Measurements from ENCODE around the gene PCDHGA10. TPM values are rescaled to one million over a fixed set of nuclear protein-coding genes. Genes with fewer than 3 reads are reported as not detected.
"Not testable (repeated sequence)": the region's sequence is repeated elsewhere in the genome, so short reads cannot be mapped to it uniquely, and the experiment has no call there.

The PCDHGA10 gene
- total RNA-seq, 2 donors from 2014 or later = 5.7 to 6.6 TPM

DNA sequence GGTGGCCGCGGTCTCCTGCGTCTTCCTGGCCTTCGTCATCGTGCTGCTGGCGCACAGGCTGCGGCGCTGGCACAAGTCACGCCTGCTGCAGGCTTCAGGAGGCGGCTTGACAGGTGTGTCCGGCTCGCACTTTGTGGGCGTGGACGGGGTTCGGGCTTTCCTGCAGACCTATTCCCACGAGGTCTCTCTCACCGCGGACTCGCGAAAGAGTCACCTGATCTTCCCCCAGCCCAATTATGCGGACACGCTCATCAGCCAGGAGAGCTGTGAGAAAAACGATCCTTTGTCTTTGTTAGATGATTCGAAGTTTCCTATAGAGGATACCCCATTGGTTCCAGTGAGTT, 2.5 kb downstream of the PCDHGA10 start:
- DNase-seq (ENCODE audit: low spot score) = peak; percentile 72
- intact Hi-C loops (cut with DNase I) = loop anchor here (10.0 kb wide), 2 partner anchors 140 to 150 kb away; no protein-coding TSS in a partner anchor

DNA sequence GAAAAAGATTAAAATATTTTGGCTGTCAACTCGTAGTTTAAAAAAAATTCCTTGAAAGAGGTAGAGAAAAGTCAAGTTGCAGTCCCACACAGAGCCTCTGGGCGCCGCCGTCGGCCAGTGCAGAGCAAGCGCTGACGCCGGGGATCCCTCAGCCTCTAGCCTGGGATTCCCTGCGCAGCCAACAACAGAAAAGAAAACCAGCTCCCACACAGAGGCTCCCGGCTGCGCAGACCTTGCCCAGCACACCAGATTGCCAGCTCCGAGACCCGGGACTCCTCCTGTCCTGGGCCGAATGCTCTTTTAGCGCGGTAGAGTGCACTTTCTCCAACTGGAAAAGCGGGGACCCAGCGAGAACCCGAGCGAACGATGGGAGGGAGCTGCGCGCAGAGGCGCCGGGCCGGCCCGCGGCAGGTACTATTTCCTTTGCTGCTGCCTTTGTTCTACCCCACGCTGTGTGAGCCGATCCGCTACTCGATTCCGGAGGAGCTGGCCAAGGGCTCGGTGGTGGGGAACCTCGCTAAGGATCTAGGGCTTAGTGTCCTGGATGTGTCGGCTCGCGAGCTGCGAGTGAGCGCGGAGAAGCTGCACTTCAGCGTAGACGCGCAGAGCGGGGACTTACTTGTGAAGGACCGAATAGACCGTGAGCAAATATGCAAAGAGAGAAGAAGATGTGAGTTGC, 4.8 kb downstream of the PCDHGA10 start, which contains the start of gene PCDHGB7:
TSS of gene PCDHGB7 (plus strand) at position 184 of the 679 bp plus-strand sequence. CDS start at position 367, 183 bp downstream.
- intact Hi-C loops (cut with DNase I) = loop anchor here (10.0 kb wide), 2 partner anchors 137 to 147 kb away; no protein-coding TSS in a partner anchor
- peak; percentile 90 for DNase-seq (ENCODE audit: low spot score)

DNA sequence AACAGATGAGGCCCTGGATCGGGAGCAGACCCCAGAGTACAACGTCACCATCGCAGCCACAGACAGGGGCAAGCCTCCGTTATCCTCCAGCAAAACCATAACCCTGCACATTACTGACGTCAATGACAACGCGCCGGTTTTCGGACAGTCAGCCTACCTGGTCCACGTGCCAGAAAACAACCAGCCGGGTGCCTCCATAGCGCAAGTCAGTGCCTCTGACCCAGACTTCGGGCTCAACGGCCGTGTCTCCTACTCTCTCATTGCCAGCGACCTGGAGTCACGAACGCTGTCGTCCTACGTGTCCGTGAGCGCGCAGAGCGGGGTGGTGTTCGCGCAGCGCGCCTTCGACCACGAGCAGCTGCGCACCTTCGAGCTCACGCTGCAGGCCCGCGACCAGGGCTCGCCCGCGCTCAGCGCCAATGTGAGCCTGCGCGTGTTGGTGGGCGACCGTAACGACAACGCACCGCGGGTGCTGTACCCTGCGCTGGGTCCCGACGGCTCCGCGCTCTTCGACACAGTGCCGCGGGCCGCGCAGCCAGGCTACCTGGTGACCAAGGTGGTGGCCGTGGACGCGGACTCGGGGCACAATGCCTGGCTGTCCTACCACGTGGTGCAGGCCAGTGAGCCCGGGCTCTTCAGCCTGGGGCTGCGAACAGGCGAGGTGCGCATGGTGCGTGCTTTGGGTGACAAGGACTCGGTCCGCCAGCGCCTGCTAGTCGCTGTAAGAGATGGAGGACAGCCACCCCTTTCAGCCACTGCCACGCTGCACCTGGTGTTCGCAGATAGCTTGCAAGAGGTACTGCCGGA, 6.5 kb downstream of the PCDHGA10 start:
- no peak for DNase-seq (ENCODE audit: low spot score)

DNA sequence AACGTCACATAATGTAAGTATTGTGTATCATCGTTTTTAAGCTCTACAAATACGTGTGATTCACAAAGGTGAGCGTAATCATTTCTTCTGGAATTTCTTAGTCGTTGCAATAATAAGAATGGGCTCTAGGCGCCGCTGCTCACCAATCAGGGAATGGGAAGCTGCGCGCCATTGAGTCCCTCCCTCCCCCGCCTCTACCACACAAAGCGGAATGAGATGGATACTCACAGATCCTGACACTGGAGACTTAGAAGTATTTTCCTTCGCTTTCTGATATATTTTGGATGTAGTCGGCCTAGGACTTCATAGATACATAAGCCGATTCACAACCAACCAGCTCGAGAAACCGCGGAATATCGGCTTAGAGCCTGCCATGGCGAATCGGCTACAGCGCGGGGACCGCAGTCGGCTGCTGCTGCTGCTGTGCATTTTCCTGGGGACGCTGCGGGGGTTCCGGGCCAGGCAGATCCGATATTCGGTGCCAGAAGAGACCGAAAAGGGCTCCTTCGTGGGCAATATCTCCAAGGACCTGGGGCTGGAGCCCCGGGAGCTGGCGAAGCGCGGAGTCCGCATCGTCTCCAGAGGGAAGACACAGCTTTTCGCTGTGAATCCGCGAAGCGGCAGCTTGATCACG, 8.2 kb downstream of the PCDHGA10 start, which contains the start of gene PCDHGA11:
TSS of gene PCDHGA11 (plus strand) at position 197 of the 634 bp plus-strand sequence. CDS start at position 374, 177 bp downstream.
- intact Hi-C loops (cut with DNase I) = loop anchor here in 1 of 2 donors (10.0 kb wide), 1 partner anchor 104 kb away; no protein-coding TSS in a partner anchor
- peak; percentile 80 for DNase-seq (ENCODE audit: low spot score)

More for the DNA sequence above, 6.5 kb downstream of the PCDHGA10 start:
- intact Hi-C loops (cut with DNase I) = loop anchor here (10.0 kb wide), 2 partner anchors 136 to 146 kb away; no protein-coding TSS in a partner anchor

DNA sequence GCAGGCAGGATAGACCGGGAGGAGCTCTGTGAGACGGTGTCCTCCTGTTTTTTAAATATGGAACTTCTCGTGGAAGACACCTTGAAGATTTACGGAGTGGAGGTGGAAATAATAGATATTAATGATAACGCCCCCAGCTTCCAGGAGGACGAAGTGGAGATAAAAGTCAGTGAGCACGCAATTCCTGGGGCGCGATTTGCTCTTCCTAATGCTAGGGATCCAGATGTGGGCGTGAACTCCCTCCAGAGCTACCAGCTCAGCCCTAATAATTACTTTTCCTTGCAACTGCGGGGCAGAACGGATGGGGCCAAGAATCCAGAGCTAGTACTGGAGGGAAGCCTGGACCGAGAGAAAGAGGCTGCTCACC, 8.7 kb downstream of the PCDHGA10 start:
- intact Hi-C loops (cut with DNase I) = loop anchor here in 1 of 2 donors (10.0 kb wide), 1 partner anchor 103 kb away; no protein-coding TSS in a partner anchor
- no peak for DNase-seq (ENCODE audit: low spot score)

DNA sequence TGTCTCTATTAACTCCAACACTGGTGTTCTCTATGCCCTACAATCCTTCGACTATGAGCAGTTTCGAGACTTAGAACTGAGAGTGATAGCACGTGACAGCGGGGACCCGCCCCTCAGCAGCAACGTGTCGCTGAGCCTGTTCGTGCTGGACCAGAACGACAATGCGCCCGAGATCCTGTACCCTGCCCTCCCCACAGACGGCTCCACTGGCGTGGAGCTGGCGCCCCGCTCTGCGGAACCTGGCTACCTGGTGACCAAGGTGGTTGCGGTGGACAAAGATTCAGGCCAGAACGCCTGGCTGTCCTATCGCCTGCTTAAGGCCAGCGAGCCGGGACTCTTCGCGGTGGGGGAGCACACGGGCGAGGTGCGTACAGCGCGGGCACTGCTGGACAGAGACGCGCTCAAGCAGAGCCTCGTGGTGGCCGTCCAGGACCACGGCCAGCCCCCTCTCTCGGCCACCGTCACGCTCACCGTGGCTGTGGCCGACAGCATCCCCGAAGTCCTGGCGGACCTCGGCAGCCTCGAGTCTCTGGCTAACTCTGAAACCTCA, 10.0 kb downstream of the PCDHGA10 start:
- intact Hi-C loops (cut with DNase I) = loop anchor here in 1 of 2 donors (10.0 kb wide), 1 partner anchor 102 kb away; no protein-coding TSS in a partner anchor
- DNase-seq (ENCODE audit: low spot score) = no peak

DNA sequence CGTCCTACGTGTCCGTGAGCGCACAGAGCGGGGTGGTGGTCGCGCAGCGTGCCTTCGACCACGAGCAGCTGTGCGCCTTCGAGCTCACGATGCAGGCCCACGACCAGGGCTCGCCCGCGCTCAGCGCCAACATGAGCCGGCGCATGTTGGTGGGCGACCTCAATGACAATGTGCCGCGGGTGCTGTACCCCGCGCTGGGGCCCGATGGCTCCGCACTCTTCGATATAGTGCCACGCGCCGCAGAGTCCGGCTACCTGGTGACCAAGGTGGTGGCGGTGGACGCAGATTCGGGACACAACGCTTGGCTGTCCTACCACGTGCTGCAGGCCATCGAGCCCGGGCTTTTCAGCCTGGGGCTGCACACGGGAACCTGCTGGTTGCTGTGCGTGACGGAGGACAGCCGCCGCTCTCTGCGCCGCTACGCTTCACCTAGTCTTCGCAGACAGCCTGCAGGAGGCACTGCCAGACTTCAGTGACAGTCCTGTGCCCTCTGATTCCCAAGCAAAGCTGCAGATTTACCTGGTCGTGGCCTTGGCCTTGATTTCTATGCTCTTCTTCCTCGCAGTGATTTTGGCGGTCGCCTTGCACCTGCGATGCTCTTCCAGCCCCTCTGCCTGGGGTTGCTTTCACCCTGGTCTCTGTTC, 15.1 kb downstream of the PCDHGA10 start:
- DNase-seq (ENCODE audit: low spot score) = no peak
- intact Hi-C loops (cut with DNase I) = loop anchor here in 1 of 2 donors (10.0 kb wide), 1 partner anchor 97 kb away; no protein-coding TSS in a partner anchor

DNA sequence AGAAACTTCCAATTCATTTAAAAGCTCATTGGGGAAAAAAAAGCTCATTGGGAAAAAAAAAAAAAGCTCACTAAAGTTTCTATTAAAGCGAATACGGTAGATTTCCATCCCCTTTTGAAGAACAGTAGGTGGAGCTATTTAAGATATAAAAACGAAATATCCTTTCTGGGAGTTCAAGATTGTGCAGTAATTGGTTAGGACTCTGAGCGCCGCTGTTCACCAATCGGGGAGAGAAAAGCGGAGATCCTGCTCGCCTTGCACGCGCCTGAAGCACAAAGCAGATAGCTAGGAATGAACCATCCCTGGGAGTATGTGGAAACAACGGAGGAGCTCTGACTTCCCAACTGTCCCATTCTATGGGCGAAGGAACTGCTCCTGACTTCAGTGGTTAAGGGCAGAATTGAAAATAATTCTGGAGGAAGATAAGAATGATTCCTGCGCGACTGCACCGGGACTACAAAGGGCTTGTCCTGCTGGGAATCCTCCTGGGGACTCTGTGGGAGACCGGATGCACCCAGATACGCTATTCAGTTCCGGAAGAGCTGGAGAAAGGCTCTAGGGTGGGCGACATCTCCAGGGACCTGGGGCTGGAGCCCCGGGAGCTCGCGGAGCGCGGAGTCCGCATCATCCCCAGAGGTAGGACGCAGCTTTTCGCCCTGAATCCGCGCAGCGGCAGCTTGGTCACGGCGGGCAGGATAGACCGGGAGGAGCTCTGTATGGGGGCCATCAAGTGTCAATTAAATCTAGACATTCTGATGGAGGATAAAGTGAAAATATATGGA, 17.7 kb downstream of the PCDHGA10 start, which contains the start of gene PCDHGA12:
TSS of gene PCDHGA12 (plus strand) at position 176 of the 782 bp plus-strand sequence. CDS start at position 429, 253 bp downstream.
- no peak for DNase-seq (ENCODE audit: low spot score)
- intact Hi-C loops (cut with DNase I) = no loop called here

DNA sequence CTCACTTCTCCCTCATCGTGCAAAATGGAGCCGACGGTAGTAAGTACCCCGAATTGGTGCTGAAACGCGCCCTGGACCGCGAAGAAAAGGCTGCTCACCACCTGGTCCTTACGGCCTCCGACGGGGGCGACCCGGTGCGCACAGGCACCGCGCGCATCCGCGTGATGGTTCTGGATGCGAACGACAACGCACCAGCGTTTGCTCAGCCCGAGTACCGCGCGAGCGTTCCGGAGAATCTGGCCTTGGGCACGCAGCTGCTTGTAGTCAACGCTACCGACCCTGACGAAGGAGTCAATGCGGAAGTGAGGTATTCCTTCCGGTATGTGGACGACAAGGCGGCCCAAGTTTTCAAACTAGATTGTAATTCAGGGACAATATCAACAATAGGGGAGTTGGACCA, 18.5 kb downstream of the PCDHGA10 start:
- intact Hi-C loops (cut with DNase I) = no loop called here
- DNase-seq (ENCODE audit: low spot score) = no peak

DNA sequence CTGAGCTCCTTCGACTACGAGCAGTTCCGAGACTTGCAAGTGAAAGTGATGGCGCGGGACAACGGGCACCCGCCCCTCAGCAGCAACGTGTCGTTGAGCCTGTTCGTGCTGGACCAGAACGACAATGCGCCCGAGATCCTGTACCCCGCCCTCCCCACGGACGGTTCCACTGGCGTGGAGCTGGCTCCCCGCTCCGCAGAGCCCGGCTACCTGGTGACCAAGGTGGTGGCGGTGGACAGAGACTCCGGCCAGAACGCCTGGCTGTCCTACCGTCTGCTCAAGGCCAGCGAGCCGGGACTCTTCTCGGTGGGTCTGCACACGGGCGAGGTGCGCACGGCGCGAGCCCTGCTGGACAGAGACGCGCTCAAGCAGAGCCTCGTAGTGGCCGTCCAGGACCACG, 19.5 kb downstream of the PCDHGA10 start:
- DNase-seq (ENCODE audit: low spot score); intact Hi-C loops (cut with DNase I): not testable (repeated sequence)

DNA sequence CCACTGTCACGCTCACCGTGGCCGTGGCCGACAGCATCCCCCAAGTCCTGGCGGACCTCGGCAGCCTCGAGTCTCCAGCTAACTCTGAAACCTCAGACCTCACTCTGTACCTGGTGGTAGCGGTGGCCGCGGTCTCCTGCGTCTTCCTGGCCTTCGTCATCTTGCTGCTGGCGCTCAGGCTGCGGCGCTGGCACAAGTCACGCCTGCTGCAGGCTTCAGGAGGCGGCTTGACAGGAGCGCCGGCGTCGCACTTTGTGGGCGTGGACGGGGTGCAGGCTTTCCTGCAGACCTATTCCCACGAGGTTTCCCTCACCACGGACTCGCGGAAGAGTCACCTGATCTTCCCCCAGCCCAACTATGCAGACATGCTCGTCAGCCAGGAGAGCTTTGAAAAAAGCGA, 19.9 kb downstream of the PCDHGA10 start:
- intact Hi-C loops (cut with DNase I) = not testable (repeated sequence)

DNA sequence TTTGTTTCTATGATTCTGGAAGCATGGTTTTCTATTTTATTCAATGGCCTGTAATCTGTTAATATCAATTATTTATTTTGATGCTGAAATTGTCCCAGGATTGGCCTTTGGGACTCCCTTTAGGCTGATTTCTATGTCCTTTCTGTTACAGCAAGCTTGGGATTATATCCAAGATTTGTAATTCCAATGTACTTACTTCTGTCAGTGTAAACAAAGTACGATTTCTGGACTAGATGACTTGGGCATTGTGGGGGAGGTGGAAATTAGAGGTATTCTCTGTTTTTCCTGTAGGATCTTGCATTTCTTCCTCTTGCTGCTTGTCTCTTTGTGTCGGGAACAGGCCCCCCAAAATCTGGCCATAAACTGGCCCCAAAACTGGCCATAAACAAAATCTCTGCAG, 21.2 kb downstream of the PCDHGA10 start:
- intact Hi-C loops (cut with DNase I) = no loop called here
- DNase-seq (ENCODE audit: low spot score) = no peak

More for the DNA sequence above, 19.9 kb downstream of the PCDHGA10 start:
- DNase-seq (ENCODE audit: low spot score) = not testable (repeated sequence)

DNA sequence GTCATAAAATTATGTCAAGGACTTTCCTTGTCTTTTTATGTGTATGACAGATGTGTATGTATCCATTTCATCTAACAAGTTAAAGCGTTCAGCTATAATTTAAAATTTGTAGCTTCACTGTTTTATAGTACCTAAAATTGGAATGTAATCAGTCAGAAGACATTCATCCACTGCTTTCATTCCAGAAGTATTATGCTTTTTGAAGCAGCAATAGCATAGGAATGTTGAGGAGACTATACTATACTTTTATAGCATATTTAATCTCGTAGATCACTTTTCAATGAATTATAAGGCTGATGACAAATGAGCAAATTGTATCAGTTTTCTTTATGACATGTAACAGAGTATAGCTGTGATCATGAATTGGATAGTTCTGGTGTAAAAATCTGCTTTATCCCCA, 24.4 kb downstream of the PCDHGA10 start:
- DNase-seq (ENCODE audit: low spot score) = no peak
- intact Hi-C loops (cut with DNase I) = no loop called here

DNA sequence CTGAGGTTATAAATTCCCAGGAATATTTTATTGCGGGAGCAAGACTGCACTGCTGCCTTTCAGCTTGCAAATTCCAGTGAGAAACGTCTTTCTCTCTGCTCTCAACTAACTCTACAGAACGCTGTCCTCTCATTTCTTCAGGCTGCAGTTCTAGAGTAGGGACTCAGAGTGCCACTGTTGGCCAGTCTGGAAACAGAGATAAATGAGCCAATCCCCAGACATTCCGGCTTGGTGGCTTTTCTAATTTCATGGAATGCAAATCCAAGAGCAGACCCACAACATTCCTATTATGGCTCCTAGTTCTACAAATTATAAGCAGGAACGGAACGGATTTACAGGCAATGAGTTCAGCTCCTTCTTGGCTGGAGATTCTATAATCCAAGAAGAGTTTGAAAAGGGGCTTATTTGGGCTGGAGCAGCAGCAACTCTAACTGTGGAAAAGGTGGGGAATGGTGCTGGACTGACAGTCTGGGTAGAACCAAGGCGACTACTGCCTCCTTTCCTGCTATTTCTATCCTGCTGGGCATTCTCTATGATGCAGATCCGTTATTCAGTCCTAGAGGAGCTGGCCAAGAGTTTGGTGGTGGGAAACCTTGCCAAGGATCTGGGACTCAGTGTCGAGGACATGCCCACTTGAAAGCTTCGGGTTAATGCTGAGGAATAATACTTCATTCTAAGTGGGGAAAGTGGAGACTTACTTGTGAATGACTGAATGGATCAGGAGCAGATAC, 26.8 kb downstream of the PCDHGA10 start:
- no peak for DNase-seq (ENCODE audit: low spot score)
- intact Hi-C loops (cut with DNase I) = no loop called here

DNA sequence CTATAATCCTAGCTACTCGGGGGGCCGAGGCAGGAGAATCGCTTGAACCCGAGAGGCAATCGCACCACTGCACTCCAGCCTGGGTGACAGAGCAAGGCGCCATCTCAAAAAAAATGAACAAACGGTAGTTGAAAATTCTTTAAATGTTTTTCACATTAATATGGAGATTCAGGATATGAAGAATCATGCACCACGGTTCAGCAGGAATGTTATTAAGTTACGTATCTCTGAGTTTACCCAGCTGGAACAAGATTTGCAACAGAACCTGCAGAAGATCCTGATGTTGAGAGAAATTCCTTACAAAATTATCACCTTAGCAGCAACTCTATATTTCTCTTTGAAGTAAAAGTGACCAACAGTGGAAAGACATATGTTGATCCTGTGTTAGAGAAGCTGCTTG, 27.6 kb downstream of the PCDHGA10 start:
- DNase-seq (ENCODE audit: low spot score) = no peak
- intact Hi-C loops (cut with DNase I) = no loop called here

DNA sequence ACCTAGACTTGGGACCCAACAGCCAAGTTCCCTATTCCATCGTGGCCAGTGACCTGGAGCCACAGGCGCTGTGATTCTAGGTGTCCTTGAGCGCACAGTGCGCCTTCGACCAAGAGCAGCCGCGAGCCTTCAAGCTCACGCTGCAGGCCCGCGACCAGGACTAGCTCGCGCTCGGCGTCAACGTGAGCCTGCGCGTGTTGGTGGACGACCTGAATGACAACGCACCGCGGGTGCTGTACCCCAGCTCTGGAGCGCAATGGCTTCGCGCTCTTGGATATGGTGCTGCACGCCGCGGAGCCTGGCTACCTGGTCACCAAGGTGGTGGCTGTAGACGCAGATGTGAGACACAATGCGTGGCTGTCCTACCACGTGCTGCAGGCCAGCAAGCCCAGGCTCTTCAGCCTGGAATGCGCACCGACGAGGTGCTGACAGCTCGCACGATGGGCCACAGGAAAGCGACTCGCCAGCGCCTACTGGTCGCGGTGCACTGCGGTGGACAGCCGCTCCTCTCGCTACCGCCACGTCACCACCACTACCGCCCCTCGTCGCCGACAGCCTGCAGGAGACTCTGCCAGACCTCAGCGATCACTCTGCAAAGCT, 28.9 kb downstream of the PCDHGA10 start:
- intact Hi-C loops (cut with DNase I) = no loop called here

DNA sequence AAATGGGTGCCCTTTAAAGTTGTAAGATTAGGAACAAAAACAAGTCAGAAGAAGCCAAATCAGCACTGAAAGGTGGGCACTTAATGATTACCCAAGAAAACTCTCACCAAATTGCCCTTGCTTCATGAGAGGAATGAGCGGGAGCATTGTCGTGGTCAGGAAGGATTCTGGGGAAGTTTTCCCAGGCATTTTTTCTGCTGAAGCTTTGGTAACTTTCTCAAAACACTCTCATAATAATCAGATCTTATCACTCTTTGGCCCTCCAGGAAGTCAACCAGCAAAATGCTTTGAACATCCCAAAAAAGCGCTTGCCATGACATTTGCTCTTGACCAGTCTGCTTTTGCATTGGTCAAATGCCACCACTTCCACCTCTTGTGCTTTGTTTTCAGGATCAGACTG, 52.6 kb downstream of the PCDHGA10 start:
- intact Hi-C loops (cut with DNase I) = no loop called here
- no peak for DNase-seq (ENCODE audit: low spot score)

More for the DNA sequence above, 28.9 kb downstream of the PCDHGA10 start:
- no peak for DNase-seq (ENCODE audit: low spot score)

Measured in posterior vena cava (tissue), 2 donors.